ENCODE data around the gene EFHD2. TPM values are rescaled to one million over a fixed set of nuclear protein-coding genes. Genes with fewer than 3 reads are reported as not detected.

EFHD2 gene
- total RNA-seq, 1 donor from 2014 or later: 26.0 TPM

DNA sequence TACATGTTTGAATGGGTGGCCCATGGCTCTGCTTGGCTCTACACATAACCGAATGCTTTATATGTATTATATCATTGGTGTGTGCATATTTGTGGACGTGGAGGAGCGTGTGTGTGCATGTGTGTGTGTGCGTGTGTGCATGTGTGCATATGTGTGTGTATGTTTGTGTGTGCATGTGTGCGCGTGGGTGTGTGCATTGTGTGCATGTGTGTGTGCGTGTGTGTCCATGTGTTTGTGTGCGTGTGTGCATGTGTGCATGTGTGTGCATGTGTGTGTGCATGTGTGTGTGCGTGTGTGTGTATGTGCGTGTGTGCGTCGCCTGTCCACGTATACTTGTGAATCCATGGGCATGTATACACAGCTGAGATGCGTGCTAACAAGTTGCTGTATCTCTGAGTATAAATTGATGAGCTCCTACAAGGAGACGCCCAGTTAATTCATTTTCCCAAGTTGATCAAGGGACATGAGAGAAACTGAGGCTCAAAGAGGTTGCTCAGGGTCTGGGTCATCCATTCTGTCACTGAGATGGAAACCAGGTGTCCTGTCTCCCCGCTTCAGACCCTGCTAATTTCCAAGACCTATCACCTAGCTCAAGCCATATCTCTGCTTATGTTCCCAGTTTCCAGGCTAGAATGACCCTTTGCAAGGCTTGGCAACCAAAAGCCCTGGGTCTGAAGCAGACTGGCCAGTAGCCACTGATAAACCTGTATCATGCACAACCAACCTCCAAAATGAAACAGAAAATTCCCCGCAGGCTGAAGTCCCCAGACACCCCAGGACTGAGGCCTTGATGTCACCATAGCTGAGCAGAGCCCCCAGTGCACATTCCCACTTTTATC, 25.8 kb downstream of the EFHD2 start:
- H3K79me2 ChIP-seq (ENCODE audit: insufficient read depth, low read length): no peaks in the 10 kb centered on the region
- H3K27ac ChIP-seq (ENCODE audit: low read depth, low read length): no peak overlapping the region
- TF ChIP-seq, protein P1, sequence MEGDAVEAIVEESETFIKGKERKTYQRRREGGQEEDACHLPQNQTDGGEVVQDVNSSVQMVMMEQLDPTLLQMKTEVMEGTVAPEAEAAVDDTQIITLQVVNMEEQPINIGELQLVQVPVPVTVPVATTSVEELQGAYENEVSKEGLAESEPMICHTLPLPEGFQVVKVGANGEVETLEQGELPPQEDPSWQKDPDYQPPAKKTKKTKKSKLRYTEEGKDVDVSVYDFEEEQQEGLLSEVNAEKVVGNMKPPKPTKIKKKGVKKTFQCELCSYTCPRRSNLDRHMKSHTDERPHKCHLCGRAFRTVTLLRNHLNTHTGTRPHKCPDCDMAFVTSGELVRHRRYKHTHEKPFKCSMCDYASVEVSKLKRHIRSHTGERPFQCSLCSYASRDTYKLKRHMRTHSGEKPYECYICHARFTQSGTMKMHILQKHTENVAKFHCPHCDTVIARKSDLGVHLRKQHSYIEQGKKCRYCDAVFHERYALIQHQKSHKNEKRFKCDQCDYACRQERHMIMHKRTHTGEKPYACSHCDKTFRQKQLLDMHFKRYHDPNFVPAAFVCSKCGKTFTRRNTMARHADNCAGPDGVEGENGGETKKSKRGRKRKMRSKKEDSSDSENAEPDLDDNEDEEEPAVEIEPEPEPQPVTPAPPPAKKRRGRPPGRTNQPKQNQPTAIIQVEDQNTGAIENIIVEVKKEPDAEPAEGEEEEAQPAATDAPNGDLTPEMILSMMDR (IDR thresholded peaks at IDR 0.05; ENCODE audit: insufficient read depth, low read depth, low read length): no peak
- TF ChIP-seq EZH2 (IDR thresholded peaks at IDR 0.05; ENCODE audit: insufficient read depth, low read length): no peak
- no peak overlapping the region for H3K4me3 Mint-ChIP-seq (ENCODE audit: unreplicated experiment)
- H3K27ac Mint-ChIP-seq (ENCODE audit: unreplicated experiment): no peak overlapping the region
- no peaks in the 10 kb centered on the region for H3K36me3 Mint-ChIP-seq (ENCODE audit: low read depth, unreplicated experiment)
- no peak overlapping the region for H3K4me3 ChIP-seq (ENCODE audit: insufficient read depth, low read depth, low read length)
- H3K27me3 Mint-ChIP-seq (ENCODE audit: low read depth, unreplicated experiment): peaks cover 12% of the 10 kb centered on the region
- no peaks in the 10 kb centered on the region for H3K9me3 Mint-ChIP-seq (ENCODE audit: unreplicated experiment)
- FAIRE-seq (no peak), DNase-seq (ENCODE audit: low read depth) (no peak)
- H3K27me3 ChIP-seq (ENCODE audit: insufficient read depth, low read length): no peaks in the 10 kb centered on the region
- H3K36me3 ChIP-seq (ENCODE audit: insufficient read depth, low read length): no peaks in the 10 kb centered on the region
- H3K4me1 ChIP-seq (ENCODE audit: insufficient read depth, low read length): no peaks in the 10 kb centered on the region
- no peak overlapping the region for H3K9ac ChIP-seq (ENCODE audit: low read length)
- no peak overlapping the region for H3K4me2 ChIP-seq (ENCODE audit: low read length)
- no peak overlapping the region for H2AFZ ChIP-seq (ENCODE audit: low read depth, low read length)
- H3K4me1 Mint-ChIP-seq (ENCODE audit: low read depth, unreplicated experiment): no peaks in the 10 kb centered on the region
- H3K9me3 ChIP-seq (ENCODE audit: insufficient read depth, low read depth, low read length): no peaks in the 10 kb centered on the region
- H4K20me1 ChIP-seq (ENCODE audit: insufficient read depth, low read length): peaks cover 8% of the 10 kb centered on the region

DNA sequence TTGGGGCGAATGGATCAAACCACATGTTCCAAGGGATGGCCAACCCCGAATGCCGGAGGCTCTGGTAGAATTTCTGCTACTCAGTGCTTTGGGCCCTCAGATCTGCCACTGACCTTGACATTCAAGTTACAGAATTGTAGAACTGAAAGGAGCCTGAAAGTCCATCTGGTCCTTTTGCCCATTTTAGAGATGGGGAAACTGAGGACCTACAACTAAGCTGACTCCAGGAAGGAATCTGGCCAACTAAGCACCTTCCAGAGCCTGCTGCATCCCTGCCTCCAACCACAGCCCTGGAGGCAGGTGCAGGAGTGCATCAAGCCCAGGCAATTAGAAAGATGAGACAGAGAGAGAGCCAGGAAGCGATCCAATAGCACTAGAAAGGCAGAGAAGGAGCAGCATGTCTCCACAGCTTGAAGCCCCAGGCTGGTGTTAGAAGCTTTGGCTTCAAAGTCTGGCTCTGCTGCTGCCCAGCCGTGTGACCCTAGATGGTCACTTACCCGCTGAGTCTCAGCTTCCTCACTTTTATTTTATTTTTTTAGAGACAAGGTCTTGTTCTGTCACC, 27.3 kb downstream of the EFHD2 start:
- Mint-ChIP-seq H3K9me3 (ENCODE audit: unreplicated experiment) (no peaks in the 10 kb centered on the region), H3K27ac (ENCODE audit: unreplicated experiment) (no peak overlapping the region), H3K4me1 (ENCODE audit: low read depth, unreplicated experiment) (no peaks in the 10 kb centered on the region), H3K27me3 (ENCODE audit: low read depth, unreplicated experiment) (peaks cover 17% of the 10 kb centered on the region), H3K4me3 (ENCODE audit: unreplicated experiment) (no peak overlapping the region), H3K36me3 (ENCODE audit: low read depth, unreplicated experiment) (no peaks in the 10 kb centered on the region)
- Histone ChIP-seq H3K9ac (ENCODE audit: low read length) (no peak overlapping the region), H4K20me1 (ENCODE audit: insufficient read depth, low read length) (peaks cover 3% of the 10 kb centered on the region), H3K27ac (ENCODE audit: low read depth, low read length) (no peak overlapping the region), H3K27me3 (ENCODE audit: insufficient read depth, low read length) (no peaks in the 10 kb centered on the region), H3K4me2 (ENCODE audit: low read length) (no peak overlapping the region), H3K79me2 (ENCODE audit: insufficient read depth, low read length) (no peaks in the 10 kb centered on the region), H3K36me3 (ENCODE audit: insufficient read depth, low read length) (no peaks in the 10 kb centered on the region), H2AFZ (ENCODE audit: low read depth, low read length) (no peak overlapping the region), H3K9me3 (ENCODE audit: insufficient read depth, low read depth, low read length) (no peaks in the 10 kb centered on the region), H3K4me3 (ENCODE audit: insufficient read depth, low read depth, low read length) (no peak overlapping the region), H3K4me1 (ENCODE audit: insufficient read depth, low read length) (no peaks in the 10 kb centered on the region)
- no peak for DNase-seq (ENCODE audit: low read depth)
- TF ChIP-seq EZH2 (IDR thresholded peaks at IDR 0.05; ENCODE audit: insufficient read depth, low read length): no peak
- TF ChIP-seq, protein P1 (IDR thresholded peaks at IDR 0.05; ENCODE audit: insufficient read depth, low read depth, low read length): no peak
- no peak for FAIRE-seq

DNA sequence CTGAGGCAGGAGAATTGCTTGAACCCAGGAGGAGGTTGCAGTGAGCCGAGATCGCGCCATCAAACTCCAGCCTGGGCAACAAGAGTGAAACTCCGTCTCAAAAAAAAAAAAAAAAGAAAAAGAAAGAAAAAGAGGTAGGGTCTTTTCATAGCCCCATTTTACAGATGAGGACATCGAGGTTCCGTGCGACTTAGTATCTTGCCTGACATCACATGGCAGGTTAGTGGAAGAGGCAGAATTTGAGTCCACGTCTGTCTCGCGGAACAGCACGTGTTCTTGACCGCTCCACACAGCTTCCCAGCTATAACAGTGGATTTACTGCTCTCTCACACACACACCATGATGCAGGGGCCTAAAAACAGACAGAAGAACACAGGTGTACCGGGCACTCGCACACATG, 29.6 kb downstream of the EFHD2 start:
- no peaks in the 10 kb centered on the region for H4K20me1 ChIP-seq (ENCODE audit: insufficient read depth, low read length)
- no peak overlapping the region for H3K4me2 ChIP-seq (ENCODE audit: low read length)
- H3K79me2 ChIP-seq (ENCODE audit: insufficient read depth, low read length): no peaks in the 10 kb centered on the region
- H3K4me1 ChIP-seq (ENCODE audit: insufficient read depth, low read length): no peaks in the 10 kb centered on the region
- FAIRE-seq (no peak), DNase-seq (ENCODE audit: low read depth) (no peak)
- Mint-ChIP-seq H3K4me3 (ENCODE audit: unreplicated experiment) (no peak overlapping the region), H3K27me3 (ENCODE audit: low read depth, unreplicated experiment) (peaks cover 21% of the 10 kb centered on the region), H3K4me1 (ENCODE audit: low read depth, unreplicated experiment) (no peaks in the 10 kb centered on the region), H3K9me3 (ENCODE audit: unreplicated experiment) (no peaks in the 10 kb centered on the region), H3K27ac (ENCODE audit: unreplicated experiment) (no peak overlapping the region), H3K36me3 (ENCODE audit: low read depth, unreplicated experiment) (no peaks in the 10 kb centered on the region)
- no peak overlapping the region for H3K27ac ChIP-seq (ENCODE audit: low read depth, low read length)
- no peak overlapping the region for H2AFZ ChIP-seq (ENCODE audit: low read depth, low read length)
- no peaks in the 10 kb centered on the region for H3K27me3 ChIP-seq (ENCODE audit: insufficient read depth, low read length)
- no peak for TF ChIP-seq EZH2 (IDR thresholded peaks at IDR 0.05; ENCODE audit: insufficient read depth, low read length)
- TF ChIP-seq, protein P1 (IDR thresholded peaks at IDR 0.05; ENCODE audit: insufficient read depth, low read depth, low read length): no peak
- no peaks in the 10 kb centered on the region for H3K9me3 ChIP-seq (ENCODE audit: insufficient read depth, low read depth, low read length)
- no peak overlapping the region for H3K9ac ChIP-seq (ENCODE audit: low read length)
- H3K4me3 ChIP-seq (ENCODE audit: insufficient read depth, low read depth, low read length): no peak overlapping the region
- no peaks in the 10 kb centered on the region for H3K36me3 ChIP-seq (ENCODE audit: insufficient read depth, low read length)
